GM21381 (cell line): ENCODE measurements around the gene WNT7B.

Experiments
- ATAC-seq: cut with Tn5 transposase; IDR thresholded peaks from one replicate; pipeline ENCODE4 v1.9.1; 2021; ENCODE audit warnings: mild to moderate bottlenecking, moderate library complexity; ENCODE audit not compliant: unreplicated experiment

Gene WNT7B

DNA sequence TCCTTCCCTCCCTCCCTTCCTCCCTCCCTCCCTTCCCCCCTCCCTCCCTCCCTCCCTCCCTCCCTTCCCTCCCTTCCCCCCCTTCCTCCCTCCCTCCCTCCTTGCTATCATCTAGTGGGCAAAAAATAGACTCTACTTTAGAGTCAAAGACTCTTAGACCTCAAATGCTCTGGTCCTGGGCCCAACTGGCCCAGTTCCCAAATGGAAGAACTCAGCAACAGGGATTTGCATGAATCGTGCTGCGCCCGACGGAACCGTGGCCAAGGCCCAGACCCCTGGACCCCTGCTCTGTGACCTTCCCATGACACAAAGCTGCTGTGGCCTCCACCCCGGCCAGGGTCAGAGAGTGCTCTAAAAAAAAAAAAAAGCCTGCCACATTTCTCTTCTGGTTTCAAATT is 97.4 kb downstream of the WNT7B start:
- ATAC-seq, result no peak

DNA sequence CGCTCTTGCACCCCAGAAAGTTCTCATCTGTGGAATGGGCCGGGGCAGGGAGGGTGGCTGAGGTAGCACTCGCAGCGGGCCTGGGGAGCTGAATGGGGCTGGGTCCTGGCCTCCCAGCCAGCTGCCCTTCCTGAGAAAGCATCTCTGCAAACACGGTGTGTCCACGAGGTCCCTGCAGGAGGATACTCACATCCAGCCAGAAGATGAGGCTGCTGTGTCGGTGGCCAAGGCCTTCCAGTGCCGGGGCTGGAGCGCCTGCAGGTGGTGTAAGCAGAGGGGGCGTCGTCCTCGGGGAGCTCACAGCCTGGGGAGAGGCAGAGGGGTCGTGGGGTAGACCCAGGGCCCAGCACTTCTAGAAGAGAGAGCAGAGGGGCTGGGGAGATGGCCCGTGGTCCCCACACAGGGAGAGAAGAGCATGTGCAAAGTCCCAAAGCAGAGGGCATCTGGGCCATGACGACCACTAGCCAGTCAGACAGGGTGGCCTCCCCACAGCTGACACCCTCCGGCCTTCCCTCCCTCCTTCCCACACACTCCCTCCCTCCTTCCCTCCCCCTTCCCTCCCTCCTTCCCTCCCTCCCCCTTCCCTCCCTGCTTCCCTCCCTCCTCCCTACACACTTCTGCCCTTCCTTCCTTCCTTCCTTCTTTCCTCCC is 97.9 kb downstream of the WNT7B start:
- no peak for ATAC-seq

DNA sequence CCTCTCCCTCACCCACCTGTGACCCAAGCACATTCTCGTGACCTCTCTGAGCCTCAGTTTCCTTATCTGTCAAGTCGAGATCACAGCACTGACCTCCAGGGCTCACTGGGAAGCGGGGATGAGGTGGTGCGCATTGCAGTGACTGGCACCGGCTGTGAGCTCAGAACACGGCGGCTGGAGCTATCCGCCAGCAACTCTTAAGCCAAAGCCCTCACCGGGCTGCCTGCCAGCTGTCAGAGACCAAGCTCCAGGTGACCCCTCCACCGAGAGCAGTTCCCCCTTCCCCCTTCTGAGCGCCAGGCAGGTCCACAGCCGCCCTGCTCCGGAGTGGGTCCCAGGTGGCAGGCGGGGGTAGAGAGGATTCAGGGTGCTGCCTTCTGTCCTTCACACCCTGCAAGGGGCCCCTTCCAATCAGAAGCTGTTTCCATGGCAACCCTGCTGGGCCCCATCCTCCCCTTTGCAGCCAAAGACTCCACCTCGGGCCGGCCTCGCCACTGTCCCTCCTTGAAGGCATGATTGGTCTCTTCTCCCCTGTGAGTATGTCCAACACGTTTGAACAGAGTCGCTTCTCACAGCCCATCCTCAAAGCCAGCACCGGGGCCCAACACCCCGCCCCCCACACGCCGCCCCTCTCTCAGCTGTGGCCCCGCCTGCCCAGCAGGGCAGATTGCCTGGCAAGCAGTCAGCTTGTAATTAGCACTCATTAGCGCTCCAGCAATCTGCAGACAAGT is 98.7 kb downstream of the WNT7B start:
- ATAC-seq, result no peak

DNA sequence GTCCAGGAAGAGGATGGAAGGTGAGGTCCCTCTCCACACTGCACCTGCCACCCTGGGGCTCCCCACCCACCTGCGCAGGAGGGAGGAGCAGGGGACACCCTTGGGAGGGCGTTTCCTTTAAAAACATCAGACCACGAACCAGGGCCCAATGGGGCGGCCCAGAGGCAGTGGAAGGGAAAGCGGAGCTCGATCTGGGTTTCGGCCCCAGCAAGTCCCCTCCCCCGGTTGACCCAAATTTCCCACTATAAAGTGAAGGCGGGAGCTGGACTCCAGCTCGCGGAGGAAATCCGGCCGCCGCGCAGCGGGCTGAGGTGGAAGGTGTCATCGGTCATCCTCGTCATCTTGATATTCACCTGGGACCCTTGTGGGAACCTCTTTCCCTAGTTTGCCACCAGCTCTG is 99.3 kb downstream of the WNT7B start:
- no peak for ATAC-seq

DNA sequence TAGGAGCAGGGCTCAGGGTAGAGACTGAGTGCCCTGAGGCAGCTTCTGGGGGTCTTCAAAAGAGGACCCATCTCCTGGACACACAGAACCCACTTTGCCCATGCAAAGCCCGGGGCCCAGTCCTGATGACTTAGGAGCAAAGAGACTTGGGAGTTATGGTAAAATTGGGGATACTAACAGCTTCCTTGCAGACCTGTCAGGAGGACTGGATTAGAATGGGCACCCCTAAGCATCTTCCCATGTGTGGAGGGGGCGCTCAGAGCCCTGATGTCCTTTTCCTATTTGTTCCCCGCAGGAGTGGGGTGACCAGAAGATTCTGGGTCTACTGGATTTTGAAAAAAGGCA is 100.0 kb downstream of the WNT7B start:
- no peak for ATAC-seq

DNA sequence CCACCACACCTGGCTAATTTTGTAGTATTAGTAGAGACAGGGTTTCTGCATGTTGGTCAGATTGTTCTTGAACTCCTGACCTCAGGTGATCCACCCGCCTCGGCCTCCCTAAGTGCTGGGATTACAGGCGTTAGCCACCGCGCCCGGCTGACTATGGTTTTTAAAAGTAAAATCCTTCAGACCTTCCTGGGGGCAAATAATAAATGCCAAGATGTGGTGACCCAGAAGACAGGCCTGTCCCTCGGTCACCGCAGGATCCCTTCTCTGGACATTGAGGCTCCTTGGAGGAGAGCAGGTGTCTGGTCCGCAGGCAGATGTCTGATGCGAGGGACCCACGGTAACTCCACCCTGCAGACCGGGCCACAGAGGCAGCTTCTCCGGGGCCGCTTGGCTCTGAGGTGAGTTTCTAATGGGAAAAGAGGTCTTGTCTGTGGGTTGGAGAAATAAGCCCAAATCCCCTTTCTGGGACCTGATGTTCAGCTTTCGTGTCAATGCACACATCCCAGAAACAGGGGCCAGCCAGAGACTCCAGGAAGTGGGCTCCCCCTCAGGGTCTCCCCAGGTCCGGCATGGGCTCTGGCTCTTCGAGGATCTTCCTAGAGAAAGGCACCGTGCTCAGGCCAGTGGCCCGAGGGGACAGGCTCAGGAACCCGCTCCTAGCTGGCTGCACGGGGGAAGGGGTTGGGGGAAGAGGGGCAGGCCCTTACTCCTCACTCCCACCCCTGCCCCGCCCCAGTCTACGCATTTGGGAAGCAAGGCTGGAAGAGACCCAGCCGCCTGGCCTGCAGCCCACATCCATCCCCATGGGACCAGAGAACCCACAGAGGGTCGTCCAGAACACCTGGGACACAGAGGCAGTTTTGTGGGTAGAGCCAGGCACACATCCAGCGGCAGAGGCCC is 100.6 kb downstream of the WNT7B start:
- ATAC-seq, result no peak

DNA sequence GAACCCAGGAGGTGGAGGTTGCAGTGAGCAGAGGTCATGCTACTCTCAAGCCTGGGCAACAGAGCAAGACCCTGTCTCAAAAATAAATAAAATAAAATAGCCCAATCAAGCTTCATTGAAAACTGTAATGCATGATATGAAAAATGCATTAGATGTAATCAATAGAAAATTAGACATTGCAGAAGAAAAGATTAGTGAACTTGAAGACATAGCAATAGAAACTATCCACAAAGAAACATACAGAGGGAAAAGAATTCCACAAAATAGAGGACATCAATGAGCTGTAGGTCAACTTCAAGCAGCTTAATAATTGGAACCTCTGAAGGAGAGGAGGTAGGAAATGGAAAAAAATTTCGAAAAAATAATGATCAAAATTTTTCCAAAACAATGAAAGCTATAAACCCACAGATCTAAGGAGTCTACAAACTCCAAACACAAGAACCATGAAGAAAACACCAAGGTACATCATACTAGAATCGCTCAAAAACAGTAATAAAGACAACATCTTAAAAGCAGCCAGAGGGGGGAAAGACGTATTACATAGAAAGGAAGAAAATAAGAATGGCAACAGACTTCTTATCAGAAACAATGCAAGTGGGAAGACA is 104.2 kb downstream of the WNT7B start:
- ATAC-seq, result no peak

DNA sequence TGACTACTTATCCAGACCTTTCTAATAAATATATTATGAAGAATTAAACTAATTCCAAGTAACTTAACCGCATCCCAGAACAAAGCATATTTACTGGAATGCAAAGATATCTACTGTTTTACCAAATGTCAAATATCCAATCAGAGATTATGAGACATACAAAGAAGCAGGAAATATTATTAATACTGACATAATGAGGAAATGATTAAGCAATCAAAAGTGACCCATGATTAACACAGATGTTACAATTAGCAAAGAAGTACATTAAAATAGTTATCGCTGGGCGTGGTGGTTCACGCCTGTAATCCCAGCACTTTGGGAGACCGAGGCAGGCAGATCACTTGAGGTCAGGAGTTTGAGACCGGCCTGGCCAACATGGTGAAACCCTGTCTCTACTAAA is 105.2 kb downstream of the WNT7B start:
- ATAC-seq, result no peak
